Heart right ventricle (tissue), 16 donors: ENCODE results near the gene CAPSL. TPM values are rescaled to one million over a fixed set of nuclear protein-coding genes. Genes with fewer than 3 reads are reported as not detected.
A peak's percentile ranks its signal among the peaks of the same experiment; 100 is the strongest.

Experiments used
- ATAC-seq, 8 donors: fragments of 200-7000 bp; cut with Tn5 transposase; one replicate each; pipeline ENCODE4 v1.9.1; 2020; ENCODE audit warnings: mild to moderate bottlenecking in 8 of 8, moderate library complexity in 8 of 8, moderate number of reproducible peaks in 1 of 8
- DNase-seq, 2 donors: peaks; one replicate each; pipeline ENCODE4 v3.0.0-alpha.2; 2020
- H3K27ac ChIP-seq, 10 donors: fragments of 200-600 bp; sonication (generic) in 2 of 10; one replicate each; pipeline versions ENCODE4 v1.5.0 to v1.8.0; 2020 to 2022; ENCODE audit warnings: mild to moderate bottlenecking in 3 of 10
- H3K27me3 ChIP-seq, 7 donors: fragments of 200-600 bp; one replicate each; pipeline ENCODE4 v1.8.0; 2021 to 2022; ENCODE audit warnings: mild to moderate bottlenecking in 2 of 7
- H3K36me3 ChIP-seq, 9 donors: fragments of 200-600 bp; sonication (generic) in 1 of 9; one replicate each; pipeline versions ENCODE4 v1.5.0 to v1.8.0; 2020 to 2022; ENCODE audit warnings: mild to moderate bottlenecking in 2 of 9
- H3K4me1 ChIP-seq, 9 donors: fragments of 200-600 bp; sonication (generic) in 1 of 9; one replicate each; pipeline versions ENCODE4 v1.5.0 to v1.8.0; 2020 to 2022; ENCODE audit warnings: mild to moderate bottlenecking in 4 of 9
- H3K4me3 ChIP-seq, 10 donors: fragments of 200-600 bp; sonication (generic) in 2 of 10; one replicate each; pipeline versions ENCODE4 v1.5.0 to v1.8.0; 2020 to 2022; ENCODE audit warnings: mild to moderate bottlenecking in 7 of 10, moderate library complexity in 2 of 10
- H3K9me3 ChIP-seq, 11 donors: fragments of 200-600 bp in 10 of 11; sonication (generic) in 2 of 11; one replicate each; pipeline versions ENCODE4 v1.5.0 to v1.8.0; 2013 to 2022; ENCODE audit warnings: mild to moderate bottlenecking in 2 of 11, control low read depth in 1 of 11, moderate library complexity in 1 of 11
- CTCF ChIP-seq, 9 donors: fragments of 200-600 bp; sonication (generic) in 2 of 9; IDR thresholded peaks; one replicate each; pipeline versions ENCODE4 v1.5.0 to v1.8.0; 2021 to 2022; ENCODE audit warnings: antibody characterized with exemption in 9 of 9, mild to moderate bottlenecking in 5 of 9, moderate library complexity in 1 of 9
- WGBS, 2 donors: extraction: QIAGEN DNeasy Blood & Tissue Kit; methylation state at CpG; one replicate each; pipeline ENCODE4 v1.1.7; 2013; ENCODE audit warnings: inconsistent platforms in 1 of 2; 5-methylcytosine and 5-hydroxymethylcytosine counted together
- intact Hi-C, 10 donors: fragments of 100-400 bp; cut with DNase I; formaldehyde crosslinking; loops; one replicate each; pipeline versions ENCODE4 v1.11.1 to v1.14.2; 2022
- polyA plus RNA-seq, 2 donors: library from polyadenylated mRNA; stranded (reverse); fragments of 200-250 nt; gene quantifications; one replicate each; pipeline ENCODE4 v1.2.3, GENCODE V29; 2013
- total RNA-seq, 10 donors: library from RNA; stranded (reverse); fragmentation: NEBNext Ultra II Directional in 3 of 10; extraction: Animal tissue kit (Norgen Biotek cat#: 25700) in 3 of 10; gene quantifications; one replicate each; pipeline versions ENCODE4 v1.2.1 to v1.2.4, GENCODE V29; 2021 to 2023
- donor health status: Arrhythmogenic right ventricular cardiomyopathy.
- donor health status: ischemic (EF 13 %, LVEDD 7.1; RV severe dilation, severe dysfunction).
- donor health status: healthy with polysubstance abuse.
- donor health status: DM: no; HTN: yes; CAD: no.
- donor health status: DM: no; HTN: no; CAD: no.
- donor health status: ischemic (EF 25% LVEDD 6.9; RV normal size, moderate dysfunction).
- donor health status: ischemic (EF 25% LVEDD 5.7; RV mildly dilated, moderate dysfunction).
- donor health status: healthy.
- donor health status: DM: yes; HTN: yes; CAD: no.
- donor health status: Ischemic cardiomyopathy.
- donor health status: ischemic (EF 35%, LVEDD 5.7; RV mildly dilated, moderate dysfunction).
- donor health status: nonischemic (EF 11% LVEDD 7.7; RV severe dilation, severe dysfunction).
- donor health status: DM: yes; HTN: yes; CAD: no.
- donor health status: PGD.
- donor health status: ischemic (EF 29% LVEDD 5.4; RV normal size, mild dysfunction).
- donor health status: nonischemic (EF 23%, LVEDD 6.1; RV moderate dilation, normal function).

The CAPSL gene
- total and polyA plus RNA-seq, 12 donors, result not detected

GRCh38 chr5:35869685-35870277, 68.6 kb downstream of the CAPSL start:
- no peak for TF ChIP-seq CTCF (IDR thresholded peaks at IDR 0.05)
- ATAC-seq (no peak), DNase-seq (no peak)
- WGBS, 2 donors, result 79 to 83% methylated on average over 5 of the region's 5 CpGs
- peak overlapping the region in 1 of 10 donors; percentile 6 for H3K27ac ChIP-seq
- H3K4me1 ChIP-seq, result peaks cover 0 to 10% (median 0%) of the 10 kb centered on the region in 9 donors
- H3K36me3 ChIP-seq, result peaks cover 0 to 56% (median 0%) of the 10 kb centered on the region in 9 donors
- peaks cover 0 to under 1% (median 0%) of the 10 kb centered on the region in 11 donors for H3K9me3 ChIP-seq
- peaks cover 0 to 8% (median 0%) of the 10 kb centered on the region in 7 donors for H3K27me3 ChIP-seq
- no peak overlapping the region for H3K4me3 ChIP-seq
- intact Hi-C loops, result no loop called here

GRCh38 chr5:35867998-35868397, 70.4 kb downstream of the CAPSL start:
- Histone ChIP-seq H3K36me3 (peaks cover 0 to 61% (median 0%) of the 10 kb centered on the region in 9 donors), H3K9me3 (peaks cover 0 to 8% (median 0%) of the 10 kb centered on the region in 11 donors), H3K27ac (no peak overlapping the region), H3K4me1 (peaks cover 0 to 10% (median 0%) of the 10 kb centered on the region in 9 donors), H3K27me3 (peaks cover 0 to 8% (median 0%) of the 10 kb centered on the region in 7 donors), H3K4me3 (no peak overlapping the region)
- DNase-seq (no peak), ATAC-seq (no peak)
- intact Hi-C loops, result no loop called here
- 84 to 90% methylated on average over 4 of the region's 4 CpGs for WGBS, 2 donors
- no peak for TF ChIP-seq CTCF (IDR thresholded peaks at IDR 0.05)

- peak overlapping the region in 1 of 10 donors; percentile 12 for H3K4me3 ChIP-seq
- WGBS, 2 donors, result 82 to 86% methylated on average over 3 of the region's 3 CpGs
- no peak for ATAC-seq
Measured at GRCh38 chr5:35863159-35863558, 75.3 kb downstream of the CAPSL start.

GRCh38 chr5:35862126-35862525, 76.3 kb downstream of the CAPSL start:
- 68 to 85% methylated on average over 2 of the region's 2 CpGs for WGBS, 2 donors

More at GRCh38 chr5:35863159-35863558, 75.3 kb downstream of the CAPSL start:
- Histone ChIP-seq H3K27me3 (peaks cover 0 to 12% (median 0%) of the 10 kb centered on the region in 7 donors), H3K36me3 (peaks cover 0 to 42% (median 0%) of the 10 kb centered on the region in 9 donors), H3K27ac (no peak overlapping the region), H3K9me3 (peaks cover 0 to 8% (median 0%) of the 10 kb centered on the region in 11 donors), H3K4me1 (peaks cover 0 to 4% (median 0%) of the 10 kb centered on the region in 9 donors)
- DNase-seq, result no peak
- no peak for TF ChIP-seq CTCF (IDR thresholded peaks at IDR 0.05)
- intact Hi-C loops, result no loop called here

More at GRCh38 chr5:35862126-35862525, 76.3 kb downstream of the CAPSL start:
- Histone ChIP-seq H3K27me3 (peaks cover 0 to 4% (median 0%) of the 10 kb centered on the region in 7 donors), H3K9me3 (peaks cover 0 to 8% (median 0%) of the 10 kb centered on the region in 11 donors), H3K36me3 (peaks cover 0 to 33% (median 0%) of the 10 kb centered on the region in 9 donors), H3K4me1 (peaks cover 0 to 7% (median 0%) of the 10 kb centered on the region in 9 donors), H3K4me3 (peak overlapping the region in 1 of 10 donors; percentile 16), H3K27ac (no peak overlapping the region)
- intact Hi-C loops, result no loop called here
- DNase-seq (no peak), ATAC-seq (no peak)
- no peak for TF ChIP-seq CTCF (IDR thresholded peaks at IDR 0.05)
